ENCODE results near the gene CEP164.
A peak's percentile ranks its signal among the peaks of the same experiment; 100 is the strongest.

CEP164 gene

GRCh38 chr11:117356126-117356890, 28.7 kb downstream of the CEP164 start:
- no peak for DNase-seq (ENCODE audit: low read depth, low spot score)

- no peak for DNase-seq (ENCODE audit: low read depth, low spot score)
Measured at GRCh38 chr11:117361432-117361831, 33.8 kb downstream of the CEP164 start.

GRCh38 chr11:117366248-117366647, 38.6 kb downstream of the CEP164 start:
- DNase-seq (ENCODE audit: low read depth, low spot score): no peak

- DNase-seq (ENCODE audit: low read depth, low spot score): no peak
Measured at GRCh38 chr11:117366875-117367274, 39.2 kb downstream of the CEP164 start.

GRCh38 chr11:117369534-117369933, 41.9 kb downstream of the CEP164 start:
- no peak for DNase-seq (ENCODE audit: low read depth, low spot score)

GRCh38 chr11:117371453-117371852, 43.8 kb downstream of the CEP164 start:
- DNase-seq (ENCODE audit: low read depth, low spot score): no peak

GRCh38 chr11:117374316-117375055, 46.8 kb downstream of the CEP164 start:
- no peak for DNase-seq (ENCODE audit: low read depth, low spot score)

- DNase-seq (ENCODE audit: low read depth, low spot score): no peak
Measured at GRCh38 chr11:117375960-117376359, 48.3 kb downstream of the CEP164 start.

- DNase-seq (ENCODE audit: low read depth, low spot score): no peak
Measured at GRCh38 chr11:117376517-117376916, 48.9 kb downstream of the CEP164 start.

- DNase-seq (ENCODE audit: low read depth, low spot score): no peak
Measured at GRCh38 chr11:117378976-117379865, 51.6 kb downstream of the CEP164 start.

- no peak for DNase-seq (ENCODE audit: low read depth, low spot score)
Measured at GRCh38 chr11:117380676-117381075, 53.0 kb downstream of the CEP164 start.

GRCh38 chr11:117381481-117382387, 54.1 kb downstream of the CEP164 start:
- DNase-seq (ENCODE audit: low read depth, low spot score): no peak

- DNase-seq (ENCODE audit: low read depth, low spot score): no peak
Measured at GRCh38 chr11:117382746-117383145, 55.1 kb downstream of the CEP164 start.

GRCh38 chr11:117384045-117384444, 56.4 kb downstream of the CEP164 start:
- DNase-seq (ENCODE audit: low read depth, low spot score): peak; percentile 3

- DNase-seq (ENCODE audit: low read depth, low spot score): no peak
Measured at GRCh38 chr11:117385471-117385870, 57.8 kb downstream of the CEP164 start.

- DNase-seq (ENCODE audit: low read depth, low spot score): no peak
Measured at GRCh38 chr11:117385906-117386305, 58.3 kb downstream of the CEP164 start.

- DNase-seq (ENCODE audit: low read depth, low spot score): no peak
Measured at GRCh38 chr11:117387992-117388755, 60.5 kb downstream of the CEP164 start.

- DNase-seq (ENCODE audit: low read depth, low spot score): no peak
Measured at GRCh38 chr11:117390743-117391142, 63.1 kb downstream of the CEP164 start.

GRCh38 chr11:117391181-117391580, 63.5 kb downstream of the CEP164 start:
- no peak for DNase-seq (ENCODE audit: low read depth, low spot score)

GRCh38 chr11:117392001-117392690, 64.5 kb downstream of the CEP164 start:
- no peak for DNase-seq (ENCODE audit: low read depth, low spot score)
